Measurements from ENCODE around the gene CTBP2.

The CTBP2 gene

DNA sequence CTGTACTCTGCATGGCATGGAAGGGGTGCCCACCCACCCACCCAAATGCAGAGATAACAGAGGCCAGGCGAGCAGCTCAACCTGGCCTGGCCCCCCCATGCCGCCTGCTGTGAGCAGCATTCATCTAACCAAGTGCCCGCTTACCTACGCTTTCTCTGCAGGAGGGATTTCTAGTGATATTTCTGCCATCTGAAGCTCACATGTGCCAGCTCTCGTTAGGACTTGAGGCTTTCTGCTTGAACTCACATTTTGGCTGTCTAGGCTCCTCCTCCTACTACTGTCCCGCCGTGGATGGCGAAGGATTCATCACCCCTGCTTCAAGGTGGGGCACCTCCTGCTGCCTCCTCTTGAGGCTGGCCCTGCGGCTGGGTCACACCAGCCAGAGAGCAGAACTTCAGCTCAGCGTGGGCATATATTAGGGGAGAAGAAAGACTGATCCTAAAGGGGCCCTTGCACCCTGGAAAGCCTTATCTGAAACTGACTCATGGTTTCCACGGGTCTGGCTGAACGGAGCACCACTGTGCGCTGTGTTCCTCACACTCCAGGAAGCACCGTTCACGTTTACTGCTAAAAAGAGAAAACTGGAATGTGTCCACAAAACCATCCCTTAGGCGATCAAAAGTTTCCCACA, 45.5 kb downstream of the CTBP2 start:
- H3K4me3 ChIP-seq (ENCODE audit: low read length): no peak overlapping the region
- no peak for DNase-seq (ENCODE audit: low read depth, low spot score)

DNA sequence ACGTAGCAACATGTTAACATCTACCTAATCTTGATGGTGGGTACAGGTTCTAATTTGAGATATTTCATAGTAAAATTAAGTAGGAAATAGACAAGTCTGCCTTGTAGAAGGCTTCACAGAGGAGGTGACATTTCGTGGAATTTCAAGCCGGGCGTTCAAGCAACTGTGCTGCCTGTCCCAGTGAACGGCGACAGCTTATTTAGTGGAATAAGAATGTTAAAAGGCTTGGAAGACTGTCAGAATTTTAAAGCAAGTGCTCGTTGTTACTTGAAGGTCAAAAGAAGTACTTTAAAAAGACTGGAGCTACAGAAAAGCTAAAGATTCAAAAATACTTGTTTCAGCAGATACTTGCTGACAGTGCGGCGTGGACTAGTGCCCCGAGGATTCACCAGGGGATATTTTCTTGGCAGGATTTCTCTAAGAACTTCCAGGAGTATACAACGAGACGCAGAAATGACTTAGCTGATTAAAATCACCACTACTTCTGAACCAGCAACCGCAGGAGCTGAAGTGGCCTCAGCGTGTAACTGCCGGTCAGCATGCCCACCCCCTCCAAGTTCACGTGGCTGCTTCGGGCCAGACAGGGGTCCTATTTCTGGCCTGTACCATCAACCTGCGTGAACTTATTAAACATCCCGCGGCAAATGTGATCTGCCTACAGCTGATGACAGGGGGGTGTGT, 46.5 kb downstream of the CTBP2 start:
- DNase-seq (ENCODE audit: low read depth, low spot score): no peak
- H3K4me3 ChIP-seq (ENCODE audit: low read length): no peak overlapping the region

DNA sequence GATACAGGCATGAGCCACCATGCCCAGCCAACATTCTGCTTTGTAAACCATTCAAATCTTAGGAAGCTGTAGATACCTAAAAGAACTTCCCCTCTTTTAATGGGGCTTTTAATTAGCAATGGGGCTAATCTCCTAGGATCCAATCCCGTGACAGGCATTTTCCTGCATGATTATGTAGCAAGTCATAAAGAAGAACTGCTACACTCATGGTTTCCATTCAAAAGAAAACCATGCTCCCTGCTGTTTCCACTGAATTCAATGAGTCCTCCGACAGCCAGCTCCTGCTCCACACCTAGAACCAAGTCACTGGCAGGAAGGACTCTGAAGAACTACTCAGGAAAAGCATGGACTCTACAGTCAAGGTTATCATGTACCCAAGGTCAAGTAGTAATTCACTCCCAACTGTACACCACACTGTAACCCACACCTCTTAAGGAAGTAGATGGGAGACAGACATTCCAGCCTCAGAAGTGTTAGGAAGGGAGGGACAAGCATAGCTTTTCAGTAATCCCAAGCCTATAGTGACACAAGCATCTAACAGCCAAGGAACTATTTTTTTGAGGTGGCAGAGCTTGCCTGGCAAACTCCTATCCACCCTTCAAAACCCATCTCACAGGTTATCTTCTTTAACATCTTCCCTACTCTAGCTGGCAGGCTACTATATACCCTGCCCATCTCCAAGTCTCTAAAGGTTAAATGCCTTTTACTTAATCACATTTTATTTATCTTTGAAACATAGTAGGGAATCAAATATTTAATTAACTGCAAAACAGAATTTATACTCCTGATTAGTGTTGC, 47.5 kb downstream of the CTBP2 start:
- no peak for DNase-seq (ENCODE audit: low read depth, low spot score)
- H3K4me3 ChIP-seq (ENCODE audit: low read length): no peak overlapping the region

DNA sequence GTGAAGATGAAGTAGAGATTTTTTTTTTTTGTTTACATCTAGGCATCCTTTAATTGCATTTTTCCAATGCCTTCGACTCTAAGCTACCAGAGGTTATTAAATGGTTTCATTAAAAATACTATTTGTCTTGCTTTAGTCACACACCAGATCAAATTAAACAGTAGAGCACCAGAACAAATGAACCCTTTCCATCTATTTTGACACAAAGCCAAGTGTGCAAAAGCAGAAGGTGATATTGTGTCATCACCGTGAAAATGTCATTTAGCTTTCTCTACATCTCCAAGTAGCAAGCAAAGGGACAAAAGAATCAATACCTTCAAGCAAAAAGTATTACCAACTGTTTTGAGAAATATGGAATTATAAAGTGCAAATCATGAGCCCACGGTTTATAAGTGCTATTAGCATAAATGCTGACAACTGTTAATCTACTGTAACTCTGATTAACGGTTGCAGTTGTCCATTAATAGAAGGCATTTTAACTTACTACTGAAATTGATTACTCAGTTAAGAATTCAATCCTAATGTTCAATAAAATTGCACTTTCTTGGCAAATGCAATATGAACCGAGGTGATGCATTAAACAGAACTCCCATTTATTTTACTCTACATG, 49.1 kb downstream of the CTBP2 start:
- H3K4me3 ChIP-seq (ENCODE audit: low read length): no peak overlapping the region
- DNase-seq (ENCODE audit: low read depth, low spot score): no peak

DNA sequence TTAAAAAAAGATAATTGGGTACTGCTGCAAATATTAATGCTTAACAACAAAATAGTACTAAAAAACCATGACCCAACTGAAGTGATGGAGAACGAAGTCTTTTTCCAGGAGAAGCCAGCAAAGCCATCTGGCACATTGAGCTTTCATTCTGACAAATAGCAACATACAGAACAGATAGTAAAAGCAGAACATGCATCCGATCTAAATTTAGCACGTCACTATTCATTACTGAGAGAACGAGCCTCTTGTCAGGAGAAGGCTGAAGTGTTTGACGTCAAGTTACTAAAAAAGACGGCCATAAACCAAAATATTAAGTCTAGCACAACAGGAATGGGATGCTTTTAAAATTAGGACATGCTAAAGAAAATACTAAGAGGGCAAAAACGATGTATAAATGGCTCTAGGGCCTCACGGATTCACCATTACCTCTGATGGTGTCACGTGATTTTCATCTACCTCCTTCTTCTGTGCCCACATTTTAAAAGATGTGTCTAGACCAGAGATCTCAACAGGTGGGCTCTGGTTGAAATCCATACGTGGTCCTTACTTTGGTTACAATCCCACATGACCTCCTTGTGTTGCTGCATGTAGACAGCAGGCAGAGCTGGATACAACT, 52.3 kb downstream of the CTBP2 start:
- no peak overlapping the region for H3K4me3 ChIP-seq (ENCODE audit: low read length)
- no peak for DNase-seq (ENCODE audit: low read depth, low spot score)

DNA sequence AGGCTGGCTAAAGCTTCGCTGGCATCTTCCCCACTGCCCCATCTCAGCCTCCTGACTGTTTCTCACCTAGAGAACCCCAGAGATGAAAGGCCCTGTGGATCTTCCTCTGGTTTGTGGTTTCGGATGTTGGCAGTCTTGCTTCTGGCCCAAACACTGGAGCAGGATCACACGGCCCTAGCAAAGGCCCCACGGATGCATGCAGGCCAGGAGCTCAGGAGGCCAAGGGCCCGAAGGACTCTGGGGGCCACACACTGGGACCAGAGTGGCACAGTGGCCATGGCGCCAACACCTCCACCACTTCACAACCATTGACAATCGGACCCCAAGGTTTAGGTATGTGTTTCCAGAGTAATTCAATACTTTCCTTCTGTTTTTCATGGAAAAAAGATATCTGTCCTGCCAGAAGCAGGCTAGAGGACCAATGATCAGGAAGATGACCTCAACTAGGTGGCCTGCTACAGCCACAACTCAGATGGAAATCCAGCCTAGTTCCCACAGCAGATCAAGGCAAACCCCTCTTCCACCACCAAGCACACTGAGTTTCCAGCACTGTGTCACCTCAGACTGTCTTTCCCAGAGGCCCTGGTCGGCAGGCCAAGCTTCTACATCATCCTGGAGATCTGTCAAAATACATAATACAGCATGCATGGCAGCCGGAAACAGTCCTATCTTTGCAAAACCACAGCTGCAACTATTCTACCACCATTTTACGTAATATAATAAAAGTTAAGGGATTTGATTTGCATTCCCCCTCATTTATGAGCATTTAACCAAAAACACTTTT, 53.0 kb downstream of the CTBP2 start:
- no peak for DNase-seq (ENCODE audit: low read depth, low spot score)
- H3K4me3 ChIP-seq (ENCODE audit: low read length): no peak overlapping the region

DNA sequence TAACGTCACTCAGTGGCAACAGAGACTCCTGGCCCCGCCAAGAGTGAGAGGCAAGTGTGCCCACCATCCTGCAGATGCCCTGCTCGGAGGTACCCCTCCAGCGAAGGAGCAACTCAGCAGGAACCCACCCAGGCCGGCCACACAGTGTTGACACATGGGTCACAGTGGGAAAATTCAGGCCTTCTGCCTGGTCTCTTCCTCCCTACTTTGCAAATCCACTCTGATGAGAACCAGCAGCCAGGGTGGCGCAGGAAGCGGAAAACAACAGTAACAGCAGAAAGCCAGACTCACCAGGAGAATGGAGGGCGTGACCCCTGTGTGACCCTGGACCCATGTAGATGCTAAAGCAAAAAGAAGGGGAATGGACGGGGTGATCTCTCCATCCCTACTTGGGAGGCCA, 53.8 kb downstream of the CTBP2 start:
- no peak for DNase-seq (ENCODE audit: low read depth, low spot score)

DNA sequence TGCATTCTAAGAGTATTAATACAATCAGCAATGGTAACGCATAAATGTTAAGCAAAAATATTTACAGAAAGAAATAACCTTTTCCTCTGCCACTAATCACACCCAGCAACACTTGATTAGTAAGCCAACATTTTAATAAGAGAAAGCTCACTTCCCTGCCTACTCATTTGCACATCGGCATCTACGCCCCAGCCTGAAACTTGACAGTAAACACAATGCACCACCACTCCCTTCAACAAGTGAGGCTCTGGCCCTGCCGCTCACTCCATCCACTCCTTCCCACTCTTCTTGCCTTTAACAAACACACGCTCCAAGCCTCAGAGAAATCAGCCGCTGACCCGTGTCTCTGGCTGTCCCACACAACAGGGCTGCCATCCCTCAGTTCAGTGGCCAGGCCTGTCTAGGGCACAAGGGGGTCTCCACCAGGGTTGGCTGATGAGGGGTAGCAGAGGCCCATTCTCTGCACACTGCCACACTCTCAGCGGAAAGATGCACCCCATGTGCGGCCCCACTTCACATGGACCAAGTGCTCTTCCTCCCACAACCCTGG, 54.6 kb downstream of the CTBP2 start:
- no peak for DNase-seq (ENCODE audit: low read depth, low spot score)
- no peak overlapping the region for H3K4me3 ChIP-seq (ENCODE audit: low read length)

More for the DNA sequence above, 53.8 kb downstream of the CTBP2 start:
- H3K4me3 ChIP-seq (ENCODE audit: low read length): no peak overlapping the region

DNA sequence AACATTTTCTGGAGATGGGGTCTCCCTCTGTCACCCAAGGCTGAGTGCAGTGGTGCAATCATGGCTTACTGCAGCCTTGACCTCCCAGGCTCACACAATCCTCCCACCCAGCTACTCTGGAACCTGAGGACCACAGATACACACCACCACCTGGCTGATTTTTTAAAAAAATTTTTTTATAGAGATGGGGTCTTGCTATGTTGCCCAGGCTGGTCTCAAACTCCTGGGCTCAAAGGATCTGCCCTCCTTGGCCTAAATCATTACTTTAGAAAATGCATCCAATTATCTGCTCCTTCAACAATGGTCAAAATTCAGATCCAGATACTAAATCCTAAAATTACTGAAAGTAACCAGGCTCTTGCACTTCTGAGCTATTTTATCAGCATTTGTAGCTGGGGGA, 55.2 kb downstream of the CTBP2 start:
- DNase-seq (ENCODE audit: low read depth, low spot score): no peak
- no peak overlapping the region for H3K4me3 ChIP-seq (ENCODE audit: low read length)

DNA sequence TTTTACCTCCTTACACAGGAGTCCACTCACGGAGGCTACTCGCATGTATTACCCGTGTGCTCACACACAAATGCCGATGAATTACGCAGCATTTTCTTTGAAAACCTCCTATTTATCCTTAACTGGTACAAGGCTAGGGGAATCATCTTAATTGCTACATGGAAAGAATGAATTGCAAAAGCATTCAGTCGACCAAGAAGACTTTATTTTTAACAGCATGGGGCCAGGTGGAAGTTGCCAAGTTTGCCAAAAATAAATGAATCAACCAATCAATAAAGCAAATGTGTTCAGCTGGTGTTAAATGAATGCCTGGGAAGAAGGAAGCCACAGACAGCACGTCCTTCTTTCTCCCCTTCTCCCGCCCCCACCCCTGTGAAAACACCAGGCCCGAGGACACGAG, 55.8 kb downstream of the CTBP2 start:
- no peak overlapping the region for H3K4me3 ChIP-seq (ENCODE audit: low read length)
- DNase-seq (ENCODE audit: low read depth, low spot score): no peak

DNA sequence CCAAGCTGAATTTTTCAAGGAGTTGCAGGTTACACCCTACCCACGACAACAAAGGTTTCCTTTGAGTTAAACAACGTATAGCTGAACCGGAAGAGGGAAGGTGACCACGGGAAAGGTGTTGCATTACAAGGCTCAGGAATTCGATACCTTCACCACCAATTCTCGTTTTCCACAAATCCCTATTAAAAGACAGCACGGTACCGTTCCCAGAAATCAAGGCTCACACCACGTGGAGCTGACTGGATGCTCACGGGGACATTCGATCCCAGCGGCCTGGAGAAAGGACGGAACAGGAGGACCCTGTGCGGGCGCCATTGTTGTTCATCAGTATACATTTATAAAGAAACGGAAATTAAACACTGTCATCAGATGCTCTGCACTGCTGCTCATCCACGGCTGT, 56.4 kb downstream of the CTBP2 start:
- no peak for DNase-seq (ENCODE audit: low read depth, low spot score)
- no peak overlapping the region for H3K4me3 ChIP-seq (ENCODE audit: low read length)

DNA sequence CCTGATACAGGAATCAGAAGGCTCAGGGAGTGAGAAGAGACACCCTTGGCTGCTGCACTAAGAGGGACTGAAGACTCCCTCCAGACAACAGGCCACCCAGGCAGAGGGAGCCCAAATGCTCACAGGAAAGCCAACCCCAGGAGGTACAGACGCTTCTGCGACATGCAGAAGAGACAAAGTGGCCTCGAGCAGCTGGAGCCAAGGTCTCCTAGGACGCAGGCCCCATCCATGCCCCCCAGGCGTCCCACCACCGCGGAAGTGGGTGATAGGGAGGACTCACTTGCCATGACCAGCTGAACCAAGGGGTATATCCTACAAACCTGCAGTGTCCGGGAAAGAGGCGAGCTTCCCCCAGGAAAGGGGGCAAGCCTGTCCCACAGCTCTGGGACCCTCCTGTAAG, 56.9 kb downstream of the CTBP2 start:
- no peak overlapping the region for H3K4me3 ChIP-seq (ENCODE audit: low read length)
- no peak for DNase-seq (ENCODE audit: low read depth, low spot score)

DNA sequence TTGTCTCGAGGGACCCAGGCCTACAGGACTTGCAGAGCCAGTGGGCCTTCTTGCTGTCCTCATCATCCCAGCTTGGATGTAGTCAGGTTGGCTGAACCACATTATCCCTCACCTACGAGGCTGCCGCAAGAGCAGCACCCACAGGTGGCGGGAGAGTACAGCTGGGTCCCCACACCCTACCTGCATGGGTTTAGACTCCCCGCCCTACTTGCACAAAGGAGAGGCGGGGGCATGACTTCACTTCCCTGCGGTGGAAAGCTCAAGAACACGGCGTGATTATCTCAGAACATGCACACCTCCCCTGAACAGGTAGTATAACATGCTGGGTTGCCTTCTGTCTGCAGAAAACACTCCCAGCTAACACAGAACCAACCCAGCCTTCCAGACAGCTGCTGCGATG, 57.5 kb downstream of the CTBP2 start:
- H3K4me3 ChIP-seq (ENCODE audit: low read length): no peak overlapping the region
- DNase-seq (ENCODE audit: low read depth, low spot score): no peak

DNA sequence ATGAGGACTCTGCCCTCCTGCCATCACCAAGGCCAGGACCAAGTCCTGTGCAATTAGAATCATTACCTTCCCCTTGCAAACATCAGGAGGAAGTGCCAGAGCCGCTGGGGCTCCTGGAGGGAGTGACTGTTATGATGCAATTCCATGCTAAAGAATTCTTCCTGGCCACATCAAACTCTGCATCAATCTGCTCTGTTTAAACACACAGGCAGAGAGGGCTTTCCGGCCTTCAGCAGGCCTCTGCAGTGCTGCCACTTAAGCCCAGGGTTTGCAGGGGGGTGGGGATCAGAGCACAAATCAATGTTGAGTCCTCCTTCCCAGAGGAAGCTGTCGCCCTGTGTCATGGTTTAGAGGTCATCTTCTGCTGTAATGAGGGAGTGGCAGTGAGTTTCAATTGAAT, 58.1 kb downstream of the CTBP2 start:
- peak; percentile 26 for DNase-seq (ENCODE audit: low read depth, low spot score)
- H3K4me3 ChIP-seq (ENCODE audit: low read length): no peak overlapping the region

DNA sequence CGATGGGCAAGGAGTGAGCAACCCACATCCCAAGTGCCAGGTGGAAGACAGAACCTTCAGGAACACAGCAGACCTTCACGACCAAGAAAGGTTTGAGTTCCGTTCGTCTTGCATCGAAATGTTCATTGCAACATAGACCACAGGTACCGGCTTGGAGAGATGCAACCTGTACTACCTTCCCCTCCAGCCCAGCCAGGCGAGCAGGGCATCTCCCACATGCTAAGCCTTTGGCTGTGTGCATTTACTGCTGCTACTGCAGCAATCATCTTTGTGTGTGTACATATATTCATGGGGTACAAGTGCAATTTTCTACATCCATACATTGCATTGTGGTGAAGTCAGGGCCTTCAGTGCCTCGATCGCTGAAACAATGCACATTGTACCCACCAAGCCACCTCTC, 58.8 kb downstream of the CTBP2 start:
- DNase-seq (ENCODE audit: low read depth, low spot score): no peak
- H3K4me3 ChIP-seq (ENCODE audit: low read length): no peak overlapping the region

DNA sequence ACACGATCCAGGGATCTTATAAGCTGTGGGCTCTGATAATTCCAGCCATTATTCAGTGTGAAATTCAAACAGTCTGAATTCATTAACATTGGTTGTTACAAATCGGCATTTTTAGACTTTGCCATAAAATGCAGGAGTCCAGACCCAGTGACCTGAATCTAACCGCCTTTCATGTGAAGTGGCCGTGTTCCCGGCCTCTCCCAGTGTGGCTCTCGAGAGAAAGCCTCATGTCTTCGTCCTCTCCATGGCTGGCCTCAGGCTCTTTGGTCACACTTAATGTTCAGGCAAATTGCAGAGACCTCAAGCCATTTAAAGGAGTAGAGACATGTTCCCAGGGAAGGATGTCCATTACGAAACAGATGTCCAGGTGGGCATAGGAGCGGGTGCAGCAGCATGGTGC, 59.3 kb downstream of the CTBP2 start:
- H3K4me3 ChIP-seq (ENCODE audit: low read length): no peak overlapping the region
- no peak for DNase-seq (ENCODE audit: low read depth, low spot score)

DNA sequence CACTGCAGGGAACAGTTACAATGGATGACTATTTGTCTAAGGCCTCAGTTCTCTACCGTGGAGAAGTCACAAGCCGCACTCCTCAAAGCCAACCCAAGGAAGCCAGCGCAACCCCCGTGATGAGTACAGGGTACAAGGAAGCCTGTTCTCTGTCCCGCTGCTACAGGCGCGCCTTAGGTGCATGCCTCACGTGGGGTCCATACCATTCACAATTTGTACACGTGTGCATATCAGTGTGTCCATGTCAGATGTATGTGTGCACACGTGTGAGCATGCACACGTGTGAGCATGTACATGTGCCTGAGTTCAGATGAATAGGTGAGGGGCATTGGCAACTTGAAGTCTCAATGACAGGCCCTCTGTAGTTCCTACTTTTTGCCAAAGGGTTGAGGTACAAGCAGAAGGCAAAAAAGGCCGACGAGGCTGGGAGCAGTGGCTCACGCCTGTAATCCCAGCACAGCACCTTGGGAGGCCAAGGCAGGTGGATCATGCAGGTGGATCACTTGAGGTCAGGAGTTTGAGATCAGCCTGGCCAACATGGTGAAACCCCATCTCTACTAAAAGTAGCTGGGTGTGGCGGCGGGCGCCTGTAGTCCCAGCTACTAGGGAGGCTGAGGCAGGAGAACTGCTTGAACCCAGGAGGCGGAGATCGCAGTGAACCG, 62.8 kb downstream of the CTBP2 start:
- H3K4me3 ChIP-seq (ENCODE audit: low read length): no peak overlapping the region
- DNase-seq (ENCODE audit: low read depth, low spot score): no peak

DNA sequence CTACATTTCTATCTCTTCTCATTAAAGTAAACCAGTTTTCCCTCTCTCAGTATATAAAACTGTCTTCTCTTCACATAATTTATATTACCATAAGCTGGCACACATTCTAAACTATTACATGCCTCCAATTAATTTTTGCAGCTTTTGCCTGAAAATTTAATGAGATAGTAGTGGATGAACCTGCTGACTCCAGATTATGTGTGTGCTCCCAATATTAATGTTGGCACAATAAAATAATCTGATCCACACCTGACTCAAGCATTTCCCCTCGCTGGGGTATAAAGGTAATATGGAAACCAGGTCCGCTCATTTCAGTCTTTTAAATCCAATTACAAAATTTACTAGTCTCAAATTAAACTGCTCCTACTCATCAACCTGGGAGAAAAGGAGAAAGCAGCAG, 63.4 kb downstream of the CTBP2 start:
- no peak for DNase-seq (ENCODE audit: low read depth, low spot score)
- no peak overlapping the region for H3K4me3 ChIP-seq (ENCODE audit: low read length)
